ENCODE measurements around the gene CCNI2. TPM values are rescaled to one million over a fixed set of nuclear protein-coding genes. Genes with fewer than 3 reads are reported as not detected.
A peak's percentile ranks its signal among the peaks of the same experiment; 100 is the strongest.

The CCNI2 gene
- total RNA-seq, 2 experiments from 2014 or later = 16.7 to 52.5 TPM

DNA sequence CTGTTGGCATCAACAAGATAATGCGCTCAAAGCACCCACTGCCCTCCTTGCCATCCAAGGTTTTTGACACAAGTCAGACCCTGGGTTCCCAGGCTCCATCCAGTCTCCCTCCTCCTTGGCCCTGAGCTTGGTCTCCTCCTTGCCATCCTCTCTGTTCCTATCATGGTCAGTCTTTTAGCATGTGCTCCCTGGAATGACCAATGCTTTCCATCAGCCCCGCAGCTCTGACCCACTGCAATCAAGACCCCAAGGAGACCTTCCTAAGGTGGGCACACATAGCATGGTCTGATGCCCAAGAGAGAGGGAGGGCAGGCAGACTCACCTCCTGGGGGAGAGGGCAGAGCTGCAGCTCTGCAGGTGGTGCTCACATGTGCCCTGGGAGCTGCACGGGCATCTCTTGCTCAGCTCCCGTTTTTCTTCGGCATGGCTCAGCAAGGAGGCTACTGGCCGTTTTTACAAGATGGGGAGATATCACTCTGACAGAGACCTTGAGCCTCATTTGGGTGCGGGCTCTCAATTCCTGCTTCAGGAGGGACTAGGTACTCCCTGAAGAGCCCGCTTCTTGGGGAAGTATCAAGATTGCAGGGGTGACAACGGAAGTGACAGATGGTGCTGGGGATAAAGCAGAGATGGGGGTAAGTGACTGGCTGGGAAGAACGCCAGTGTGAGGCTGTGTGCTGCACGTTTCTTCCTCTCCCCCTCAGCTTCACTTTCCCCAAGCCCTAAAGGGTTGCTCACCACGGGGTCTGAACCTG lies 26.6 kb downstream of the CCNI2 start:
- no peaks in the 10 kb centered on the region for H3K36me3 Mint-ChIP-seq
- CTCF ChIA-PET = interaction anchor here (1.1 kb wide), 1 partner anchor 27 kb away, joined by 3 read pairs; the partner anchor contains the start of gene CCNI2
- H3K27me3 Mint-ChIP-seq = peaks cover 7% of the 10 kb centered on the region
- H3K4me1 Mint-ChIP-seq = peaks cover 16% of the 10 kb centered on the region
- no peak for DNase-seq
- no peak overlapping the region for H3K4me3 Mint-ChIP-seq
- no peak for ATAC-seq
- H3K27ac Mint-ChIP-seq = no peak overlapping the region
- H3K9me3 Mint-ChIP-seq (ENCODE audit: low read depth) = no peaks in the 10 kb centered on the region

GRCh38 chr5:132774406-132774805 lies 27.2 kb downstream of the CCNI2 start:
- Mint-ChIP-seq H3K4me3 (no peak overlapping the region), H3K27me3 (peaks cover 13% of the 10 kb centered on the region), H3K4me1 (peaks cover 19% of the 10 kb centered on the region), H3K27ac (no peak overlapping the region), H3K9me3 (ENCODE audit: low read depth) (no peaks in the 10 kb centered on the region), H3K36me3 (no peaks in the 10 kb centered on the region)
- ATAC-seq (no peak), DNase-seq (no peak)
- CTCF ChIA-PET = interaction anchor here (1.1 kb wide), 1 partner anchor 27 kb away, joined by 3 read pairs; the partner anchor contains the start of gene CCNI2

DNA sequence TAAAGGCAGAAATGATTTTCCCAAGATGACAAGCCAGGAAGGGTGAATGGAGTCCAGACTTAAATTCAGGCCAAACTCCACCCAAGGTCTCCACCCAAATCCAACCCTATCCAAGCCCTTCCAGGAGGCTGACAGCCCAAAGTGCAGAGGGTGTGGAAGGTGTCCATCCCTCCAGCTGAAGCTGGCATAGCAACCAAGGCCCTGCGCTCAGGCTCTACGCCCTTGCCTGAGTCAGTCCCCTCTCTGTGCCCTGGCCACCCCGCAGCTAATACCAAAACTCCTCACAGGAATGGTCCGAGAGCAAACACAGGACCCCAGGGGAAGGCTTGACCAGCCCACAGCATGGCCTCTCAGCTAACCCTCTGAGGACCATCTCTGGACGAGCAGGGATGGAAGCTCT lies 27.7 kb downstream of the CCNI2 start:
- no peak overlapping the region for H3K27ac Mint-ChIP-seq
- DNase-seq (no peak), ATAC-seq (no peak)
- H3K4me3 Mint-ChIP-seq = no peak overlapping the region
- peaks cover 21% of the 10 kb centered on the region for H3K4me1 Mint-ChIP-seq
- H3K9me3 Mint-ChIP-seq (ENCODE audit: low read depth) = no peaks in the 10 kb centered on the region
- H3K36me3 Mint-ChIP-seq = no peaks in the 10 kb centered on the region
- CTCF ChIA-PET = interaction anchor here (0.9 to 1.5 kb wide), 3 partner anchors 28 to 269 kb away, joined by 3 read pairs; partner anchors contain the start of gene CCNI2
- peaks cover 14% of the 10 kb centered on the region for H3K27me3 Mint-ChIP-seq

GRCh38 chr5:132775476-132775961 lies 28.3 kb downstream of the CCNI2 start:
- Mint-ChIP-seq H3K36me3 (no peaks in the 10 kb centered on the region), H3K9me3 (ENCODE audit: low read depth) (no peaks in the 10 kb centered on the region), H3K4me3 (no peak overlapping the region), H3K27ac (no peak overlapping the region), H3K27me3 (peaks cover 16% of the 10 kb centered on the region), H3K4me1 (peaks cover 23% of the 10 kb centered on the region)
- CTCF ChIA-PET = interaction anchor here (0.9 to 1.5 kb wide), 4 partner anchors 28 to 270 kb away, joined by 3 to 7 read pairs (median 3); partner anchors contain the start of gene CCNI2
- DNase-seq (no peak), ATAC-seq (no peak)

- ATAC-seq (no peak), DNase-seq (no peak)
- H3K27me3 Mint-ChIP-seq = peaks cover 22% of the 10 kb centered on the region
- H3K36me3 Mint-ChIP-seq = no peaks in the 10 kb centered on the region
- H3K4me1 Mint-ChIP-seq = peaks cover 26% of the 10 kb centered on the region
- no peaks in the 10 kb centered on the region for H3K9me3 Mint-ChIP-seq (ENCODE audit: low read depth)
- H3K4me3 Mint-ChIP-seq = peak overlapping the region; percentile 61
- CTCF ChIA-PET = interaction anchor here (0.9 to 1.7 kb wide), 6 partner anchors 29 to 270 kb away, joined by 3 to 8 read pairs (median 3); partner anchors contain the start of genes CCNI2 and KIF3A
- no peak overlapping the region for H3K27ac Mint-ChIP-seq
These were observed 29.1 kb downstream of the CCNI2 start for GRCh38 chr5:132776131-132776937.

DNA sequence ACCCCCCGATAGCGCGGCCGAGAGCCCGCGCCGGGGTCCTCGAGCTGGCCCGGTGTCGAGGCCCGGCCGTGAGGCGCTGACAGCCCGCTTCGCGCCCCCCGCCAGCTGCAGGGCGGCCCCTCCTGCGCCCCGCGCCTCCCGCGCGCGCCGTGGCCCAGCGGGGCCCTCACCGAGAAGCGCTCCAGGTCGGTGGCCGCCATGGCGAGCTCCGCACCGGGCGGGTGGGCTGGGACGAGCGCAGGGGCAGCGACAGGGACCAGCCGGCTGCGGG lies 29.6 kb downstream of the CCNI2 start:
- Mint-ChIP-seq H3K36me3 (no peaks in the 10 kb centered on the region), H3K4me3 (no peak overlapping the region), H3K9me3 (ENCODE audit: low read depth) (no peaks in the 10 kb centered on the region), H3K27me3 (peaks cover 27% of the 10 kb centered on the region), H3K27ac (no peak overlapping the region), H3K4me1 (peaks cover 26% of the 10 kb centered on the region)
- CTCF ChIA-PET = interaction anchor here (0.9 to 1.7 kb wide), 5 partner anchors 29 to 250 kb away, joined by 3 to 8 read pairs (median 3); partner anchors contain the start of genes CCNI2 and KIF3A
- DNase-seq (no peak), ATAC-seq (no peak)

DNA sequence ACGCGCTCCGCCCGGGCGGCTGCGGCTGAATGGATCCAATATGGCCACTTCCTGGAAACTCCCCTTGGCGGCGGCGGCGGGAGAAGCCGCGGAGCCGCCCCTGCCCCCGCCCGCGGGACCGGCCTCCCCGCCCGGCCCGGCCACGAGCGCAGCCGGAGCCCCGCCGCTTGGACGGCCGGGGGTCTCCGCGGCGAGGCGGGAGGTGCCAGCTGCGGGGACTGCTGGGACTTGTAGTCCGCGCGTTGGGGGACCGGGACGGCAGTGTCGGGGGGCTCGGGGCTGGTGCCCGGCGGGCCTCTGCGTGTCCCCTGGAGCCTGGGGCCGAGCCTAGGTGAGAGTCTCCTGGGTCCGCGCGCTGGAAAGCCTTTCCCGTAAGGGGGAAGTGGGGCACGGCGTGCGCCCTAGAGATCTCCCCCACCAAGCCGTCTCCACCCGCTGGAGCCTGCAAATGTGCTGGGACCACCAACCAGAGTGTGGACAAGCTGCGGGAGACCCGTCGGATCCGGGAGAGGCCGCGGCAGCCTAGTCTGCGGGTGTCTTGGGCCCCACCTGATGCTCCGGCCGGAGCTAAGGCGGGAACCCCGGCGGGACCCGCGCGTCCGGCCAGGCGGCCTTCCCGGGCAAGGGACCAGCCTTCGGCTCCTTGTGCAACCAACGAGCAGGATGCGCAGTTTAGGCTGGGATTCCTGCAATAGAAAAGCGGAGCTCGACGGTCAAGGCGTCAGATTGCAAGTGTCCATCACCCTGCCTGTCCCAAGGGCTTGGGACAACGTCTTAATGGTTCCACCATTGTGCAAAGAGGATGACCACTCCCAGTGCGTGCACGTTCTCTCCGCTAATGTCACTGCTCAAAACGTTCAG lies 30.2 kb downstream of the CCNI2 start, which contains the start of gene SEPTIN8:
Gene SEPTIN8, minus strand, starts transcription at position 31 of the 861 bp plus-strand sequence. CDS start 102 bp downstream, outside the sequence.
- Mint-ChIP-seq H3K36me3 (no peaks in the 10 kb centered on the region), H3K27me3 (peaks cover 32% of the 10 kb centered on the region), H3K9me3 (ENCODE audit: low read depth) (no peaks in the 10 kb centered on the region), H3K4me1 (peaks cover 26% of the 10 kb centered on the region), H3K27ac (peak within 1 kb of the TSS; percentile 54), H3K4me3 (peak within 1 kb of the TSS; percentile 72)
- CTCF ChIA-PET = interaction anchor here (0.9 to 1.7 kb wide), 5 partner anchors 21 to 251 kb away, joined by 3 to 8 read pairs (median 3); partner anchors contain the start of gene KIF3A
- DNase-seq (peak; percentile 59), ATAC-seq (peak; percentile 80)

GRCh38 chr5:132778129-132778528 lies 30.9 kb downstream of the CCNI2 start:
- Mint-ChIP-seq H3K36me3 (no peaks in the 10 kb centered on the region), H3K27ac (peak overlapping the region; percentile 54), H3K4me3 (peak overlapping the region; percentile 72), H3K27me3 (peaks cover 32% of the 10 kb centered on the region), H3K9me3 (ENCODE audit: low read depth) (no peaks in the 10 kb centered on the region), H3K4me1 (peaks cover 26% of the 10 kb centered on the region)
- CTCF ChIA-PET = interaction anchor here (1.1 to 1.7 kb wide), 4 partner anchors 20 to 251 kb away, joined by 3 to 8 read pairs (median 4); no protein-coding TSS in a partner anchor
- no peak for ATAC-seq
- no peak for DNase-seq

- Mint-ChIP-seq H3K27ac (no peak overlapping the region), H3K36me3 (no peaks in the 10 kb centered on the region), H3K9me3 (ENCODE audit: low read depth) (no peaks in the 10 kb centered on the region), H3K27me3 (peaks cover 32% of the 10 kb centered on the region), H3K4me1 (peaks cover 26% of the 10 kb centered on the region), H3K4me3 (peak overlapping the region; percentile 7)
- CTCF ChIA-PET = interaction anchor here (1.5 to 1.7 kb wide), 2 partner anchors 20 to 39 kb away, joined by 3 to 4 read pairs; no protein-coding TSS in a partner anchor
- no peak for DNase-seq
- no peak for ATAC-seq
These were observed 31.6 kb downstream of the CCNI2 start for GRCh38 chr5:132778856-132779255.

- H3K27me3 Mint-ChIP-seq = peaks cover 32% of the 10 kb centered on the region
- no peaks in the 10 kb centered on the region for H3K9me3 Mint-ChIP-seq (ENCODE audit: low read depth)
- DNase-seq (no peak), ATAC-seq (no peak)
- H3K4me3 Mint-ChIP-seq = no peak overlapping the region
- H3K27ac Mint-ChIP-seq = no peak overlapping the region
- H3K4me1 Mint-ChIP-seq = peaks cover 26% of the 10 kb centered on the region
- CTCF ChIA-PET = interaction anchor here (0.9 kb wide), 1 partner anchor 40 kb away, joined by 3 read pairs; no protein-coding TSS in a partner anchor
- no peaks in the 10 kb centered on the region for H3K36me3 Mint-ChIP-seq
These were observed 32.7 kb downstream of the CCNI2 start for GRCh38 chr5:132779961-132780360.

DNA sequence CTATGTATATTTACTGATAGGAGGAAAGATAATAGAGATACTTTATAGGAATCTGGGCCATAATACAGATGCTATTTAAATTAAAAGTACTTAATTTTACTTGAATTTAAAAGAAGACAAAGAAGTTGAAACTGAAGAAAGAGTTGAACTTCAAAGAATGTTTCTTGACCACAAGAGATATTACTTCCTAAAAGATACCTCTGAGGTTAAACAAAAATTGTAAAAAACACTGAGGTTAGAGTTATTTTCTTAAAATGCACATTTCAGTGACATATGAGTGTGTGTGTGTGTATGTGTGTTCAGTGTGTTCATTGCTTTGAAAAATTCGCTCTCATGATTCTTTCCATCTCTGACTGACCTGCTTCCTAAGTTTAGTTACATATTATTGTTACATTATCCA lies 33.4 kb downstream of the CCNI2 start:
- Mint-ChIP-seq H3K36me3 (no peaks in the 10 kb centered on the region), H3K27me3 (peaks cover 32% of the 10 kb centered on the region), H3K9me3 (ENCODE audit: low read depth) (no peaks in the 10 kb centered on the region), H3K27ac (no peak overlapping the region), H3K4me1 (peaks cover 23% of the 10 kb centered on the region), H3K4me3 (no peak overlapping the region)
- DNase-seq (no peak), ATAC-seq (no peak)
- CTCF ChIA-PET = interaction anchor here (0.9 kb wide), 1 partner anchor 39 kb away, joined by 3 read pairs; no protein-coding TSS in a partner anchor

DNA sequence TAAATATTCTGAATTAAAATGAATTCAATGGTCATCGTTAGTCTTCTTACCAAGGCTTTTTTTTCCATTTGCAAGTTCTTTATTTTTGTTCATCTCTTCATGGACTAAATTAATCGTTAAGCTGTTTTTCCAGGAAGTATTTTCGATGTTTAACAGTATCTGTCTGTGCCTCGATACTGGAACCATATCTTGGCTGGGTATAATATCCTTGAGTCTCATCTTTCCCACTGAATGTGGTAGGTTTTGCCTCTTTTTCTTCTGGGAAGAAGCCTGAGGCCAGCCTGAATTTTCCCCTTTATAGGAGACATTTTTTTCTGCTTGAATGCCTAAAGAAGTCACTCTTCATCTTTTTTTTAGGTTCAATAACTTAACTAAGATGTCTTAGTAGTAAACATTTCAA lies 33.8 kb downstream of the CCNI2 start:
- Mint-ChIP-seq H3K9me3 (ENCODE audit: low read depth) (no peaks in the 10 kb centered on the region), H3K4me1 (peaks cover 20% of the 10 kb centered on the region), H3K27me3 (peaks cover 32% of the 10 kb centered on the region), H3K27ac (no peak overlapping the region), H3K4me3 (no peak overlapping the region), H3K36me3 (no peaks in the 10 kb centered on the region)
- ATAC-seq = no peak
- CTCF ChIA-PET = interaction anchor here (0.9 to 1.3 kb wide), 2 partner anchors 33 to 37 kb away, joined by 3 read pairs; partner anchors contain the start of gene SOWAHA
- DNase-seq = no peak
